ENCODE results near the gene PTPRG.

DNA sequence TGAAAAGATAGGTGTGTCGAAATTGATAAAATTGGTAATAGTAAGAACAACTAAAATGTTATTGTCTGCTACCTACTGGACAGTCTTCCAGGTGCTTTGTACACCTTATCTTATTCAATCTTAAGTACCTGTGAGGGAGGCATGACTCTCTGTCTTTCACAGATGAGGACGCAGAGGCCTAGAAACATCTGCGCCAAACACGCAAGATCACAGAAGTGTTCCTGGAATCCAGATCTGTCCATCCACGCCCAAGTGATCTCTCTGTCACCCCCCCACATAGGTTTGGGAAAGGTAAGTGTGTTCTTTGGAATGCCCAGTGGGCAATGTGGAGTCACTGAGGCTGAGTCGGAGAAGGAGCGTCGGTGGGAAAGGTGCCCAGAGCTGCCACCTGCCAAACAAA lies 34.4 kb upstream of the PTPRG start:
- TF ChIP-seq CTCF (IDR thresholded peaks at IDR 0.05), result no peak
- TF ChIP-seq POLR2A (IDR thresholded peaks at IDR 0.05; ENCODE audit: low read depth), result no peak
- no peak for TF ChIP-seq POLR2AphosphoS5 (IDR thresholded peaks at IDR 0.05)
- no peak for TF ChIP-seq EP300 (IDR thresholded peaks at IDR 0.05)

Measured in esophagus muscularis mucosa (tissue), 4 donors.